Gastroesophageal sphincter (tissue), 4 donors: Measurements from ENCODE around the gene GRM4. TPM values are rescaled to one million over a fixed set of nuclear protein-coding genes. Genes with fewer than 3 reads are reported as not detected.

Source experiments
- ATAC-seq: fragments of 150-250 bp; one replicate; pipeline ENCODE4 v1.9.1; 2016; ENCODE audit warnings: mild to moderate bottlenecking, moderate library complexity
- H3K27ac ChIP-seq, 4 donors: fragments of 200-600 bp; sonication (generic) in 3 of 4; 1 replicate in 3 of 4; 2 replicates in 1 of 4; pipeline ENCODE4 v1.5.1; 2016 to 2019
- H3K27me3 ChIP-seq: fragments of 200-600 bp; sonication (generic); one replicate; pipeline ENCODE4 v1.5.1; 2019
- H3K36me3 ChIP-seq, 2 donors: fragments of 200-600 bp; sonication (generic); one replicate each; pipeline ENCODE4 v1.5.1; 2019; ENCODE audit warnings: control low read depth in 1 of 2
- H3K4me1 ChIP-seq, 3 donors: fragments of 200-600 bp; sonication (generic); 1 replicate in 2 of 3; 2 replicates in 1 of 3; pipeline ENCODE4 v1.5.1; 2016 to 2019; ENCODE audit warnings: control low read depth in 2 of 3
- H3K4me3 ChIP-seq, 2 donors: fragments of 200-600 bp; sonication (generic); one replicate each; pipeline ENCODE4 v1.5.1; 2019; ENCODE audit warnings: mild to moderate bottlenecking in 1 of 2, moderate library complexity in 1 of 2
- H3K9me3 ChIP-seq, 3 donors: fragments of 200-600 bp; sonication (generic); one replicate each; pipeline ENCODE4 v1.5.1; 2017 to 2019; ENCODE audit warnings: control low read depth in 2 of 3
- EP300 ChIP-seq: sonication (generic); formaldehyde crosslinking; IDR thresholded peaks from one replicate; pipeline ENCODE4 v1.6.1; 2017; ENCODE audit warnings: antibody characterized with exemption, mild to moderate bottlenecking
- POLR2A ChIP-seq, 2 donors: fragments of 450-650 bp; IDR thresholded peaks; one replicate each; pipeline ENCODE4 v1.6.1; 2017; ENCODE audit warnings: antibody characterized with exemption in 2 of 2, mild to moderate bottlenecking in 2 of 2, moderate library complexity in 1 of 2
- POLR2AphosphoS5 ChIP-seq: sonication (generic); formaldehyde crosslinking; IDR thresholded peaks from one replicate; pipeline ENCODE4 v1.6.1; 2017; ENCODE audit warnings: antibody characterized with exemption
- WGBS, 2 donors: methylation state at CpG; one replicate each; pipeline ENCODE4 v1.1.5; 2018; ENCODE audit warnings: low coverage in 1 of 2; 5-methylcytosine and 5-hydroxymethylcytosine counted together
- total RNA-seq, 4 donors: library from RNA; depleted of rRNA; stranded (reverse); fragments of >200 nt; gene quantifications; one replicate each; pipeline ENCODE4 v1.1.0, GENCODE V29; 2016
- TF ChIP-seq, protein P1 (sequence below), 4 experiments: fragments of 200-600 bp in 2 of 4; fragments of 450-650 bp in 2 of 4; sonication (generic) in 1 of 4; IDR thresholded peaks; one replicate each; pipeline ENCODE4 v1.5.1; 2017 to 2019; ENCODE audit warnings: antibody characterized with exemption in 4 of 4, mild to moderate bottlenecking in 2 of 4, moderate library complexity in 2 of 4

GRM4 gene
- total RNA-seq, 4 donors from 2014 or later = not detected

DNA sequence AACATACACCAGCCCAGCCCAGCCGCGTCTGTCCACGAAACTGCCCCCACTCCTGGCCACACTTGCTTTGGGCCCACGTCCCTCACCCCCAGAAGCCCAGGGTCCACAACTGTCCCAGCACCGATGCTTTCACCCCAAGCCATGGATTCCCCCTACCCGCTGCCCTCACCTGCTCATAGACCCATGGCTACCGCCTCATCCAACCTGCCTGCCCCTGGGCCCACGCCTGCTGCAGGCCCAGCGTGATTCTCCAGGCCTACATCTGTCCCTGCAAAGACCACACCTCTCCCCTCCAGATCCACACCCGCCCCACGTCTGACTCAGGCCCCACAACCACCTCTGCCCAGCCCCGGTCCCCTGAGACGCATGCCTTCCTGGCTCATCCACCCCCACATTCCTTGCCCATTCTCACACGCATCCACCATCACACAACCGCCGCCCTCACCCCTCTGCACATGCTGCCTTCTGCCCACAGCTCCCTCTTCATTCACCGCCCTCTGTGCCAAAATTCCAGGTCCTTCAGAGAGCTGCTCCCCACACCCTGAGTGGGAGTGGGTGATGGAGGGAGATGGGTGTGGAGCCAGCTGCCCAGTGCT is 86.7 kb downstream of the GRM4 start:
- ATAC-seq = no peak
- Histone ChIP-seq H3K27me3 (peaks cover 52% of the 10 kb centered on the region), H3K36me3 (no peaks in the 10 kb centered on the region), H3K4me1 (peaks cover 0 to 19% (median 0%) of the 10 kb centered on the region in 3 donors), H3K4me3 (no peak overlapping the region), H3K9me3 (no peaks in the 10 kb centered on the region), H3K27ac (no peak overlapping the region)
- TF ChIP-seq EP300 (no peak), POLR2AphosphoS5 (no peak), POLR2A (IDR thresholded peaks at IDR 0.05) (no peak)
- TF ChIP-seq, protein P1, sequence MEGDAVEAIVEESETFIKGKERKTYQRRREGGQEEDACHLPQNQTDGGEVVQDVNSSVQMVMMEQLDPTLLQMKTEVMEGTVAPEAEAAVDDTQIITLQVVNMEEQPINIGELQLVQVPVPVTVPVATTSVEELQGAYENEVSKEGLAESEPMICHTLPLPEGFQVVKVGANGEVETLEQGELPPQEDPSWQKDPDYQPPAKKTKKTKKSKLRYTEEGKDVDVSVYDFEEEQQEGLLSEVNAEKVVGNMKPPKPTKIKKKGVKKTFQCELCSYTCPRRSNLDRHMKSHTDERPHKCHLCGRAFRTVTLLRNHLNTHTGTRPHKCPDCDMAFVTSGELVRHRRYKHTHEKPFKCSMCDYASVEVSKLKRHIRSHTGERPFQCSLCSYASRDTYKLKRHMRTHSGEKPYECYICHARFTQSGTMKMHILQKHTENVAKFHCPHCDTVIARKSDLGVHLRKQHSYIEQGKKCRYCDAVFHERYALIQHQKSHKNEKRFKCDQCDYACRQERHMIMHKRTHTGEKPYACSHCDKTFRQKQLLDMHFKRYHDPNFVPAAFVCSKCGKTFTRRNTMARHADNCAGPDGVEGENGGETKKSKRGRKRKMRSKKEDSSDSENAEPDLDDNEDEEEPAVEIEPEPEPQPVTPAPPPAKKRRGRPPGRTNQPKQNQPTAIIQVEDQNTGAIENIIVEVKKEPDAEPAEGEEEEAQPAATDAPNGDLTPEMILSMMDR (IDR thresholded peaks at IDR 0.05) = no peak
- 77 to 85% methylated on average over 8 to 14 of the region's 17 CpGs for WGBS, 2 donors

DNA sequence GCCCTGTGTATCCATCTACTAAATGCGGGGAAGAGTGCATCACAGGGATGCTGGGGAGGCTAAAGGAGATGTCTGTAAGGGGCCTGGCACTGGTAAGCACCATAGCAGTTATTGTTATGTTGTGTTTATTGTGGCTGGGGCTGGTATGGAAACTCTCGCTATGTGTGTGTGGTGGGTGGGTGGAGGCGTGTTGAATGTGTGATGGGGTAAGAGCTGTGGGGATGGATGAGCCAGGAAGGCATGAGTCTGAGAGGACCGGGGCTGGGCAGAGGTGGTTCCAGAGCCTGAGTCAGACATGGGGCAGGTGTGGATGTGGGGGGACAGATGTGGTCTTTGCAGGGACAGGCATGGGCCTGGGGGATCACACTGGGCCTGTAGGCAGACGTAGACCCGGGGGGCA is 88.1 kb downstream of the GRM4 start:
- TF ChIP-seq POLR2A (IDR thresholded peaks at IDR 0.05) (no peak), POLR2AphosphoS5 (no peak), EP300 (no peak)
- TF ChIP-seq, protein P1 (IDR thresholded peaks at IDR 0.05) = no peak
- H3K27ac ChIP-seq = no peak overlapping the region
- H3K27me3 ChIP-seq = peaks cover 52% of the 10 kb centered on the region
- no peaks in the 10 kb centered on the region for H3K36me3 ChIP-seq
- WGBS, 2 donors = 83 to 100% methylated on average over 3 of the region's 6 CpGs
- H3K4me1 ChIP-seq = peaks cover 0 to 11% (median 0%) of the 10 kb centered on the region in 3 donors
- no peaks in the 10 kb centered on the region for H3K9me3 ChIP-seq
- no peak overlapping the region for H3K4me3 ChIP-seq
- ATAC-seq = no peak

DNA sequence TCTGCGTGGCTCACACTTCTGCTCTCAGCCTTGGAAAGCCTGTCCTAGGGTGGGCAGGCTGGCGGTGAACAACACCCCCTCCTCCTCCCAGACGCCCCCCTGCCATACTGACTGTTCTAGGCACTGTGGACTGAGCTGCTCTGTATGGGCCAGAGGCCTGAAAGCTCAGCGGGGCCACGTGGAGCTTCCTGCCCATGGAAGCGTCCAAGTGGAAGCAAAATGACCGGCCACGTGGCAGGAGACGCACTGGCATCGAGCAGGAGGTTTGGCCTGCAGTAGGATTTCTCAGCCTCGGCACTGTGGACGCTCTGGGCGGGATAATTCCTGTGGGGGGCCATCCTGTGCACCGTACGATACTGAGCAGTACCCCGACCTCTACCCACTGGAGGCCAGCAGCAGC is 88.7 kb downstream of the GRM4 start:
- no peak for ATAC-seq
- Histone ChIP-seq H3K9me3 (no peaks in the 10 kb centered on the region), H3K27me3 (peaks cover 52% of the 10 kb centered on the region), H3K27ac (no peak overlapping the region), H3K4me1 (peaks cover 0 to 11% (median 0%) of the 10 kb centered on the region in 3 donors), H3K4me3 (no peak overlapping the region), H3K36me3 (no peaks in the 10 kb centered on the region)
- no peak for TF ChIP-seq EP300
- no peak for TF ChIP-seq POLR2AphosphoS5
- TF ChIP-seq, protein P1 (IDR thresholded peaks at IDR 0.05) = no peak
- no peak for TF ChIP-seq POLR2A (IDR thresholded peaks at IDR 0.05)
- WGBS, 2 donors = no CpG with 5 or more reads among the region's 16 CpGs

DNA sequence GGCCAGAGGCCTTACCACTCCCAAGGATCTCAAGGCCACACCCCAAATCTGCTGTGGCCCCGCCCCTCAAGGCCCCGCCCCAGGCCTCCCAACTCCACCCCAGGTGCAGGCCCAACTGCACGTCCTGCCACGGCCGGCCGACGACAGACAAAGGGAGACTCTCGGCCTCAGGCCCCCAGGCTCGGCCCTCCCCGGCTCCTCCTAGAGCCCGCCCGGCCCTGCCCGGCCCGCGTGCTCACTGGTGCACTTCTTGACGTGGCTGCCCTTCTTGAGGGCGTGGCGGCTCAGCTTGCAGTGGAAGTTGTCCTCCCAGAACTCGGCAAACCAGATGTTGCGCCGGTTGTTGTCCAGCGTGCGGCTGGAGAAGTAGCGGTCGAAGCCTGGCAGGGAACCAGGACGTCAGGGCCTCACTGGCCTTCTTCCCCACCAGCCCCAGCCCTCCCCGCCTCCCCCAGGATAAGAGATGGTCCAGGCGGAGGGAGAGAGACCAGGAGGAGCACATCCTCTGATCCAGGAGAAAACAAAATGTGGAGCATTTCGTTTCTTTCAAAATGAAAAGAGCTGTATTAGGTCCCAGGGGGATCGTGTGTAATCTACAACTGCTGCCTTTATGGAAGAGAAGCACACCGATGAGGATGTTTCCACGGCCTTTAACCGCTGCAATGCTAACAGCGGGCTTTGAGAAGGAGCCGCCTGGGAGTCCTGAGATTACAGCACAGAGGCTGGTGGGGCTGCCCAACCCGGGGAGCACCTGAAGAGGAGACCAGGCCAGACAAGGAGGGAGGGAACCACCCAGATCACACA is 89.4 kb downstream of the GRM4 start:
- Histone ChIP-seq H3K27ac (peak overlapping the region in 1 of 4 donors; percentile 48), H3K9me3 (no peaks in the 10 kb centered on the region), H3K36me3 (no peaks in the 10 kb centered on the region), H3K4me1 (peaks cover 0 to 11% (median 0%) of the 10 kb centered on the region in 3 donors), H3K27me3 (peaks cover 52% of the 10 kb centered on the region), H3K4me3 (peak overlapping the region in 1 of 2 donors; percentile 28)
- whole genome bisulfite sequencing, 2 donors = 25 to 59% methylated on average over 6 to 7 of the region's 36 CpGs
- ATAC-seq = peak; percentile 76
- TF ChIP-seq, protein P1 (IDR thresholded peaks at IDR 0.05) = no peak
- no peak for TF ChIP-seq POLR2A (IDR thresholded peaks at IDR 0.05)
- TF ChIP-seq POLR2AphosphoS5 = no peak
- TF ChIP-seq EP300 = no peak
